ENCODE results near the gene TMEM41A. TPM values are rescaled to one million over a fixed set of nuclear protein-coding genes. Genes with fewer than 3 reads are reported as not detected.

TMEM41A gene
- total RNA-seq, 1 donor from 2014 or later: 9.6 TPM

DNA sequence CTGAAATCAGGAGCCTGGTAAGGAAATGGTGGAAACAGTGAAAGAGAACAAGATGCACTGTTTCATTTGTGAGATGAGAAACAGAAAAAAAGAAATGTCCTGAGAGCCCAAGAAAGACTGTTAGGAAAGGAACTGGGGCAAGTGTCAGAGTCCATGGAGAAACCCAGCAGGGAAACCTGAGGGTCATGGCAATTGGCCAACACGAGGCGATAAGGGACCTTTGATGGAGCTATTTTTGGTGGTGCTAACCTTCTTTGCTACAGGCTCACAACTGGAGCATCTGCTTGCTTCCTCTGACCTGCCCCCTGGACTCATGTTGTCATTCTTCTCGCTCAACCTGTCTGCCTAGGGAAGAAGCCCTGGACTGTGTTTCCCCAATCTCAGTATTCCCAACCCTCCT, 4.2 kb upstream of the TMEM41A start:
- Histone ChIP-seq H3K36me3 (no peaks in the 10 kb centered on the region), H3K27me3 (no peaks in the 10 kb centered on the region), H3K4me1 (peaks cover 9% of the 10 kb centered on the region), H3K4me3 (no peak overlapping the region), H3K9me3 (no peaks in the 10 kb centered on the region), H3K27ac (no peak overlapping the region)
- TF ChIP-seq, protein P1, sequence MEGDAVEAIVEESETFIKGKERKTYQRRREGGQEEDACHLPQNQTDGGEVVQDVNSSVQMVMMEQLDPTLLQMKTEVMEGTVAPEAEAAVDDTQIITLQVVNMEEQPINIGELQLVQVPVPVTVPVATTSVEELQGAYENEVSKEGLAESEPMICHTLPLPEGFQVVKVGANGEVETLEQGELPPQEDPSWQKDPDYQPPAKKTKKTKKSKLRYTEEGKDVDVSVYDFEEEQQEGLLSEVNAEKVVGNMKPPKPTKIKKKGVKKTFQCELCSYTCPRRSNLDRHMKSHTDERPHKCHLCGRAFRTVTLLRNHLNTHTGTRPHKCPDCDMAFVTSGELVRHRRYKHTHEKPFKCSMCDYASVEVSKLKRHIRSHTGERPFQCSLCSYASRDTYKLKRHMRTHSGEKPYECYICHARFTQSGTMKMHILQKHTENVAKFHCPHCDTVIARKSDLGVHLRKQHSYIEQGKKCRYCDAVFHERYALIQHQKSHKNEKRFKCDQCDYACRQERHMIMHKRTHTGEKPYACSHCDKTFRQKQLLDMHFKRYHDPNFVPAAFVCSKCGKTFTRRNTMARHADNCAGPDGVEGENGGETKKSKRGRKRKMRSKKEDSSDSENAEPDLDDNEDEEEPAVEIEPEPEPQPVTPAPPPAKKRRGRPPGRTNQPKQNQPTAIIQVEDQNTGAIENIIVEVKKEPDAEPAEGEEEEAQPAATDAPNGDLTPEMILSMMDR (IDR thresholded peaks at IDR 0.05): no peak
- DNase-seq (ENCODE audit: extremely low spot score in 2 of 2): no peak
- intact Hi-C loops (cut with DNase I): no loop called here

DNA sequence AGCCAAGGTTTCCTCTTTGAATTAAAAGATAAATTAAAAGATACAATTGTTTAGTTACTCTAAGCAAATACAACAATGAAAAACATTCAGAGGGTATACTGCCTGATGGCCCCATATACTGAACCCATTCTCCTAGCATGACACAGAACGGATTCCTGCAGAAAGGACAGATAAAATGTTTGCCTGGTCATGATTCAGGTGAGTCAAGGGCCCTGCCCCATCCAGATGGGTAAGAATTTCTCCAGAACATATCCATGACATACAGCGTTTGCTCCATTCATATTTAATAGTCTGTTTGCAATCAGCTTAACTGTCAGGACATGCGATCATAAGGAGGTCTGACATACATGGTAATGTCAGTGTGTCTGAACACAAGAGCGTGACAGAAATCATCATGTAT, 8.6 kb downstream of the TMEM41A start:
- intact Hi-C loops (cut with DNase I): no loop called here
- H3K27me3 ChIP-seq: no peaks in the 10 kb centered on the region
- H3K4me3 ChIP-seq: no peak overlapping the region
- peaks cover 0 to 53% of the 10 kb centered on the region in 2 donors for H3K36me3 ChIP-seq
- TF ChIP-seq, protein P1 (IDR thresholded peaks at IDR 0.05): no peak
- no peak for TF ChIP-seq POLR2AphosphoS5 (IDR thresholded peaks at IDR 0.05; ENCODE audit: insufficient read depth in 1 of 2, low read depth in 1 of 2)
- TF ChIP-seq POLR2A (IDR thresholded peaks at IDR 0.05): no peak
- H3K4me1 ChIP-seq: no peaks in the 10 kb centered on the region
- H3K27ac ChIP-seq: no peak overlapping the region
- no peaks in the 10 kb centered on the region for H3K9me3 ChIP-seq
- DNase-seq (ENCODE audit: extremely low spot score in 2 of 2): no peak

DNA sequence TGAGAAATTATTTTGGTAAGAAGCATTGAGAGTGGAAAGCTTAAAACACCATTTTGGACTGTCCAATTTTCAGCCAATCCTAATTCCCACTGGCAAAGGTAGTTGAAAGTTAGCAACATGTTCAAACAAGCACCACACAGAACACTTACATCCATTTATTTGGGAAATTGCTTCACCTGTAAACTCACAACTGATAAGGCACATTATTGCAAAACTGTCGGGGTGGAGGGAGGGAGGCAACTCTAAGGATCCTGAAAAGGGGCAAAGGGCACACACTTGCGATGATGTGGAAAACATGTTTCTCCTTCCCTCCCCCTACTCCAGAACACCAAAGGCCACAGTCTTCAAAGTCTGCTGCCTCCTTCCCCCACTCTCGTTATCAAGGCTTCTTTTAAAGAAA, 9.4 kb downstream of the TMEM41A start:
- no peak for DNase-seq (ENCODE audit: extremely low spot score in 2 of 2)
- H3K4me3 ChIP-seq: no peak overlapping the region
- TF ChIP-seq POLR2A (IDR thresholded peaks at IDR 0.05) (no peak), POLR2AphosphoS5 (IDR thresholded peaks at IDR 0.05; ENCODE audit: insufficient read depth in 1 of 2, low read depth in 1 of 2) (no peak)
- TF ChIP-seq, protein P1 (IDR thresholded peaks at IDR 0.05): no peak
- no peak overlapping the region for H3K27ac ChIP-seq
- intact Hi-C loops (cut with DNase I): no loop called here
- no peaks in the 10 kb centered on the region for H3K9me3 ChIP-seq
- H3K4me1 ChIP-seq: no peaks in the 10 kb centered on the region
- peaks cover 0 to 45% of the 10 kb centered on the region in 2 donors for H3K36me3 ChIP-seq
- H3K27me3 ChIP-seq: no peaks in the 10 kb centered on the region

DNA sequence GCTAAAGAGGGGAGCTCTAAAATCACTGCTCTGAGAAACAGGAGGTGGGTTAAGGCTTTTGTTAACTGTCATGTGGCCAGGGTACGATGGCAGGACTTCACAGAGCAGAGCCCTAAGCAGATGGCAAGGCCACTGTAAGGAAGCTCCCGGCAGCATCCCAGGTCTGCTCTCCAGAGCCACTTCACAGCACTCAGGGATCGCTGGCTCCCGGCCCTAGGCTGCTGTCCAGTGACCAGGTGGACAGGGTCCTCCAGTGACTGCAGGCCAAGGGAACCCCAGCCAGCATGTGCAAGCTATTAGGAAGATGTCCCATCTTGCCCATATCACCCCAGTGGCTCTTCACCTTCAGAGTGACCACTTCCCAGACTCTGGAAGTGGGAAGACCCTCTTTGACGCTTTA, 10.4 kb downstream of the TMEM41A start:
- Histone ChIP-seq H3K9me3 (no peaks in the 10 kb centered on the region), H3K4me3 (no peak overlapping the region), H3K27ac (no peak overlapping the region), H3K36me3 (peaks cover 0 to 35% of the 10 kb centered on the region in 2 donors), H3K27me3 (no peaks in the 10 kb centered on the region), H3K4me1 (no peaks in the 10 kb centered on the region)
- no peak for TF ChIP-seq POLR2AphosphoS5 (IDR thresholded peaks at IDR 0.05; ENCODE audit: insufficient read depth in 1 of 2, low read depth in 1 of 2)
- TF ChIP-seq, protein P1 (IDR thresholded peaks at IDR 0.05): no peak
- TF ChIP-seq POLR2A (IDR thresholded peaks at IDR 0.05): no peak
- DNase-seq (ENCODE audit: extremely low spot score in 2 of 2): no peak
- intact Hi-C loops (cut with DNase I): no loop called here

DNA sequence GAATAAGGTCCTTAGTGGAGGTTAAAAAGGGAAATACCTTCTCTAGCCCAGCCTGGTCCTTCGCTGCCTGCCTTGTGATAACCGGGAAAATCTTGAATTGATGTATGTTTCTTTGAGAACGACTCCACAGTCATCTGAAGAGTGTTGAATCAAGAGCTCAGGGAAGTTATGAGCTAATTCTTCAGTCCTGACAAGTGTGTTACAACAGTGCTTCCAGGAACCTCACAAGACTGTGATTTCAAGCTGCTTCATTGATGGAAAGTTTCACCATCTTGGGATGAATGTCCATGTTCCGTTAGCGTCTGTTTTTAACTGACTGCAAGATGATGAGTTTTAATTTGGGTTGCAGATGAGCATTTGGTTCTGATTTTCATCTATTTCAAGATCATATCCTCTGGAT, 12.4 kb downstream of the TMEM41A start:
- H3K36me3 ChIP-seq: peaks cover 0 to 36% of the 10 kb centered on the region in 2 donors
- intact Hi-C loops (cut with DNase I): no loop called here

More for the DNA sequence above, 12.4 kb downstream of the TMEM41A start:
- H3K27ac ChIP-seq: no peak overlapping the region
- no peaks in the 10 kb centered on the region for H3K9me3 ChIP-seq
- TF ChIP-seq, protein P1 (IDR thresholded peaks at IDR 0.05): no peak
- TF ChIP-seq POLR2A (IDR thresholded peaks at IDR 0.05) (no peak), POLR2AphosphoS5 (IDR thresholded peaks at IDR 0.05; ENCODE audit: insufficient read depth in 1 of 2, low read depth in 1 of 2) (no peak)
- DNase-seq (ENCODE audit: extremely low spot score in 2 of 2): no peak
- H3K27me3 ChIP-seq: no peaks in the 10 kb centered on the region
- H3K4me1 ChIP-seq: no peaks in the 10 kb centered on the region
- no peak overlapping the region for H3K4me3 ChIP-seq
